HUDEP-2 (cell line): ENCODE results near the gene DDX4.

Experiments used
- DNase-seq, 76 experiments: peaks; one replicate each; lab custom pipeline; 2025; ENCODE audit not compliant: unreplicated experiment in 76 of 76; lab: John Stamatoyannopoulos, UW

Gene DDX4

GRCh38 chr5:55817030-55817429, 79.2 kb downstream of the DDX4 start:
- no peak for DNase-seq

- DNase-seq, result no peak
Measured at GRCh38 chr5:55820488-55820887, 82.6 kb downstream of the DDX4 start.

DNA sequence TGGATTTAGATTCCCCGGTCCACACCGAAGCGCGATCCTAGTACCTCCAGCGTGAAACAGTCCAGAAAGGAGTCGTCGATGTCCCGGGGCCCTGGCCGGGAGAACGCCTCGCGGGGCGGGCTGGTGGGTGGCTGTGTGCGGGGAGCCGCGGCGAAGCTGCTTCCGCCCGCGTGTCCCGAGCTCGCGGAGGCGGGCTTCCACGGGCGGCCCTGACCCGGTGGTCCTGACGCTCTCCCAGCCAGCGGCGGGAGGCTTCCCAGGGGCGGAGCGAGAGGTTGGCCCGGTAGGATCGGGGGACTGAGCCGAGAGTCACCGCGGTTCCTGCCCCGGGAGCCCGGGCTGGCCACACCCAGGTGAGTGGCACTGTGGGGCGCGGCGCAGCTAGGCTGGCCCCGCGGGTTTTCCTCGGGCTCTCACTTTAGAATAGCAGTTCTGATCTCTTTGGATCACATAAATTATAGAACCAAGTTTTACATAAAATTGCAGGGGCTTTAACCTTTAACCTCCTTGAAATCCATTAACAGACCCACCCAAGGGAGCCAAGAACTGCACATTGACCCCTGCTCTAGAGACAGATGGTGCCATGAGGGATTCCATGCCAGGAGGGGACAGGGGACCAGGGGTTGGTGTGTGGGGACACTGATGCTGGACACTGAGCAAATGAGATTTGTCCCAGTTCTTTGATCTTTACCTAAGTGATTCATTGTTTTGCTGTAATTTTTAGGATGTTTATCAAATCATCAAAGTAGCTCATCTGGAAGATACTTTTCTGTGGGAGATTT, 84.1 kb downstream of the DDX4 start:
- DNase-seq, result no peak

- DNase-seq, result no peak
Measured at GRCh38 chr5:55823151-55823796, 85.4 kb downstream of the DDX4 start.

DNA sequence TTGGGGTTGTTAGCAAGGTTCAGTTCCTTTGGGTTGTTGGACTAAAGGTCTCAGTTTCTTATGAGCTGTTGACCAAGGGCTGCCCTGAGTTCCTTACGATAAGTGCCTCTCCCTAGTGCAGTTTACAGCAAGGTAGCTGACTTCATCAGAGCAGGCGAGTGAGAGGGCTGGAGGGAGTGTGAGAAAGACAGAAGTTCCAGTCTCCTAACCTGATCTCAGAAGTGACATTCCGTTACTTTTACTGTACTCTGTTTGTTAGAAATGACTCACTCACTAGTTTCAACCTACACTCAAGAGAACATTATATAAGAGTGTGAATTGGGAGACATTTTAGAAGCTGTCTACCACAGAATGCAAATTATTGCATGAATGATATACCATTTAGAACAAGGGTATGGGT, 92.1 kb downstream of the DDX4 start:
- DNase-seq, result no peak

DNA sequence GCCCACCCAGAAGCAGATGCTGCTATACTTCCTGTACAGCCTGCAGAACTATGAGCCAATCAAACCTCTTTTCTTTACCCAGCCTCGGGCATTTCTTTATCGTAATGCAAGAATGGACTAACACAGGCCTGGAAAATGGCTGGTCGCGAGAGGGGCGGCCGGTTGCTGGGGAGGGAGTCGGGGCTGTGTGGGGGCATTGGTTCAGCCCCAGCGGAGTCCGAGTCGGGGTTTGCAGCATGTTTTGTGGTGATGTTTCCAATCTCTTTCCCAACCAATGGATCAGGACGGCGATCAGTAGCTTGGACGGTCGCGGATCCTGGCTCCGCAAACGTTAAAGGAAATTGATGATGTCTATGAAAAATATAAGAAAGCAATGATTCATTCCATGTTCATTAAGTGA, 94.6 kb downstream of the DDX4 start:
- DNase-seq, result no peak

DNA sequence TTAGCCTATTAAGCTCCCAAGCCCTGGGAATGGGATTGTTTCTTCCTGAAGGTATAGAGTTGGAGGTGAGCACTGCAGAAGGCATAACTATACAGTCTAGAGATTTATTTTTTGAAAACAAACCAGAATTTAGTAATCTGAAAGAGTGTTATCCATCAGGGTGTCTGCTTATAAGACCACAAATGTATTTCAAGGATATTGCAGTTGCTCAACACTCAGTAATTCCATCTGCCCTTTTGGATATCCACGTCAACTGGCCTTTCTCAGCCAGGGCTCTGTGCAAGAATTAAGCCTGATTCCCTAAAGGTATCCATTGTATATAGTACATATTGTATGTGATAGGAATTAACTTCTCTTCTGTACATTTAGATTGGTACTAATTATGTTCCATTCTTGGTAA, 98.3 kb downstream of the DDX4 start:
- DNase-seq, result no peak

DNA sequence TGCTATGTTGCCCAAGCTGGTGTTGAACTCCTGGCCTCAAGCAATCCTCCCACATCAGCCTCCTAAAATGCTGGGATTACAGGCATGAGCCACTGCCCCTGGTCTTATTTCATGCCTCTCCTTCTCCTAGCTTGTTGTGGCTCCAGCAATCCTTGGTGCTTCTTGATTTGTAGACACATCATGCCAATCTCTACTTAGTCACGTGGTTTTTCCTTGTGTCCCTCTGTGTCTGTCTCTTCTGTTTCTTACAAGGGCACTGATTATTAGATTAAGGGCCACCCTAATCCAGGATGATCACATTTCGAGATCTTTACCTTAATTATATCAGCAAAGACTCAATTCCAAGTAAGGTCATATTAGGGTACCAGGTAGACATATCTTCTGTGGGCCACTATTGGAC, 104.1 kb downstream of the DDX4 start:
- DNase-seq, result no peak

DNA sequence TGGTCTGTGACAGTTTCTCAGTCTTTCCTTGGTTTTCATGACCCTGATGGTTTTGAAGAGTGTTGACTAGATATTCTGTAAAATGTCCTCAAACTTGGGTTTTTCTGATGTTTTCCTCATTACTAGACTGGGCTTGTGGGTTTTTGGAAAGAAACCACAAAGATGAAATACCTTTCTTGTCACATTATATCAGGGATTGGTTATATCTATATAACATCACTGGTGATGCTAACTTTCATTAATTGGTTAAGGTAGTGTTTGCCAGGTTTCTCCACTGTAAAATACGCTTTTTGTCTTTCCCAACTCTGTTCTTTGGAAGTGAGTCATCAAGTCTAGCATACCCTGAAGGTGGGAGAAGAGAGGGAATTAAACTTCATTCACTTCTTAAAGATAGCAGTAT, 110.0 kb downstream of the DDX4 start:
- DNase-seq, result no peak

GRCh38 chr5:55848783-55849182, 110.9 kb downstream of the DDX4 start:
- no peak for DNase-seq

- no peak for DNase-seq
Measured at GRCh38 chr5:55850839-55851674, 113.2 kb downstream of the DDX4 start, which contains the start of gene IL31RA. IL31RA (plus strand) TSS chr5:55851357; CDS start chr5:55851571, 214 bp downstream.

GRCh38 chr5:55851675-55851979, 113.8 kb downstream of the DDX4 start:
- DNase-seq, result no peak

GRCh38 chr5:55852503-55852902, 114.6 kb downstream of the DDX4 start:
- no peak for DNase-seq

DNA sequence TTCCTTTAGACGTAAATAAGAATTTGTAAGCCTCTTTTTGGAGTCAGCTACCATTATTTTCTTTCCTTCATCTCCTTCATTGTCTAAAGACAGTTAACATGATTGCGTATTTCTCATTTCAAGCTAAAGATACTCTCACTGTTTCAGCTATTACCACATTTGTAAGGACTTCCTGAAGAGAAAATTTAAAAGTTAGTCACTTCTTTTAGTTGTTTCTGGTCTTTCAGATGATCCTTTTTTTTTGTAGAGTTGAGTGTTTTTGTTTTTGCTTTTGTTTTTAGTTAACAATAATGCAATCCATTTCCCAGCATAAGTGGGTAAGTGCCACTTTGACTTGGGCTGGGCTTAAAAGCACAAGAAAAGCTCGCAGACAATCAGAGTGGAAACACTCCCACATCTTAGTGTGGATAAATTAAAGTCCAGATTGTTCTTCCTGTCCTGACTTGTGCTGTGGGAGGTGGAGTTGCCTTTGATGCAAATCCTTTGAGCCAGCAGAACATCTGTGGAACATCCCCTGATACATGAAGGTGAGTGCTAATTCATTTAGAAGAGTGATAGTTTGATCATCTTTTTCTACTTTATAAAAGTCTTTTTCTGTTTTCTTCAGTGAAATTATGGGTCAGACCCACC, 115.3 kb downstream of the DDX4 start:
- no peak for DNase-seq

GRCh38 chr5:55853818-55854217, 116.0 kb downstream of the DDX4 start:
- no peak for DNase-seq

- no peak for DNase-seq
Measured at GRCh38 chr5:55855509-55855908, 117.6 kb downstream of the DDX4 start.

- DNase-seq, result no peak
Measured at GRCh38 chr5:55856516-55857246, 118.8 kb downstream of the DDX4 start.

- no peak for DNase-seq
Measured at GRCh38 chr5:55857247-55857640, 119.4 kb downstream of the DDX4 start.

DNA sequence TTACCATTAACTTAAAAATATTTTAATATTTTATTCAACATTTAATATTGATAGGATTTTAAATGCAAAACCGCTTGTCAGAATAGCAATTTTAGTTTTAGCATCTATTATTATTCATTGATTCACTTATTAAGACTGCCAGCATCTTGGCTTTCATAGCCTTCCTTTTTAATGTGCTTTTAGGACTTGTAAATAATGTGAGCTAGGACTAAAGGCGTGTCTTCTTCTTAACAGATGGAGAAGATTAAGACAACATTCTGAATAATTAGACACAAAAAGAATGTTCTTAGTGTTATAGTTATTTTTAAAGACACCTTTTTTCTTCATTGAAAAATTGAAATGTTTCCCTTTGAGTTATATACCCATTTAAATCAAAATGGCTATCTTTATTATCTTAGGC, 120.2 kb downstream of the DDX4 start:
- DNase-seq, result no peak

DNA sequence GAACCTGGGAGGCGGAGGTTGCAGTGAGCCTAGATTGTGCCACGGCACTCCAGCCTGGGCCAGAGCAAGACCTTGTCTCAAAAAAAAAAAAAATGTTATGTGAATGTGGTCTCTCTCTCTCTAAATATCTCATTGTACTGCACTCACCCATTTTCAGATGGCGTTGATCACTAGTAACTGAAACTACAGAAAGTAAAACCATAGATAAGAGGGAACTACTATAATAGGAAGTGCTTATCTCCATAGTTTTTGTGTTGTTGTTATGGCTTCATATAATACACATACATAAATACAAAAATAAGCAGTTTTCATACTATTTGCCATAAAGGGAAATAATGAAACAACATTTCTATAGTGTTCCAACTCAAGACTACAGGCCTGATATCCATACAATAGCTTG, 122.4 kb downstream of the DDX4 start:
- no peak for DNase-seq

GRCh38 chr5:55860709-55861108, 122.8 kb downstream of the DDX4 start:
- DNase-seq, result no peak
